HCT116 (cell line): ENCODE data around the gene TSHZ1. TPM values are rescaled to one million over a fixed set of nuclear protein-coding genes. Genes with fewer than 3 reads are reported as not detected.

Experiments used
- ATAC-seq: fragments of 200-7000 bp; cut with Tn5 transposase; 2 replicates; pipeline ENCODE4 v1.9.1; 2020; ENCODE audit warnings: mild to moderate bottlenecking, moderate library complexity
- BruUV-seq: library from RNA; stranded (reverse); fragments of 400-500 nt; replicated peaks from 2 replicates; lab custom pipeline; 2021; lab: Mats Ljungman, UMichigan
- CTCF ChIA-PET: fragments of 300-600 bp; sonication (Branson Sonifier 250); formaldehyde crosslinking; loops from one replicate; lab custom pipeline; 2021; ENCODE audit warnings: antibody characterized with exemption; lab: Charles Lee
- POLR2A ChIA-PET: fragments of 300-600, 350-600 bp; sonication (Branson Sonifier 250); formaldehyde crosslinking; loops from one replicate; lab custom pipeline; 2021; ENCODE audit warnings: antibody characterized with exemption; lab: Charles Lee
- RAD21 ChIA-PET, 2 experiments: fragments of 300-600 bp; sonication (Branson Sonifier 250); formaldehyde crosslinking; loops; one replicate each; lab custom pipeline; 2023; ENCODE audit warnings: low total read pairs in 2 of 2; ENCODE audit not compliant: uncharacterized antibody in 2 of 2, unreplicated experiment in 2 of 2, low non-redundant PET in 1 of 2; lab: Charles Lee
- DNase-seq: peaks from one replicate; pipeline ENCODE4 v3.0.0-alpha.2; 2010; ENCODE audit warnings: low read depth, low spot score
- H2AFZ ChIP-seq: fragments of 200-600 bp; shearing (Covaris generic), sonication (generic); 2 replicates; pipeline ENCODE4 v1.6.1; 2017; ENCODE audit warnings: low read depth, mixed run types, mixed read lengths, antibody characterized with exemption, low read length; ENCODE audit not compliant: poor library complexity, severe bottlenecking
- H3K27ac ChIP-seq: 2 replicates; pipeline ENCODE4 v1.5.1; 2012; ENCODE audit warnings: low read depth, low read length
- H3K27me3 ChIP-seq: fragments of 200-600 bp; sonication (generic); 2 replicates; pipeline ENCODE4 v1.6.1; 2016; ENCODE audit warnings: mixed run types, low read length, mixed read lengths; ENCODE audit not compliant: insufficient read depth
- H3K36me3 ChIP-seq, 2 experiments: fragments of 200-500 bp in 1 of 2; fragments of 200-600 bp in 1 of 2; sonication (Bioruptor generic) in 1 of 2; sonication (generic) in 1 of 2; 2 replicates each; pipeline versions ENCODE4 v1.5.1 to v1.6.1; 2014 to 2016; ENCODE audit warnings: low read length in 2 of 2, inconsistent platforms in 1 of 2, mixed read lengths in 1 of 2, mixed run types in 1 of 2; ENCODE audit not compliant: insufficient read depth in 2 of 2, control insufficient read depth in 1 of 2
- H3K4me1 ChIP-seq, 2 experiments: fragments of 200-600 bp in 1 of 2; sonication (generic) in 1 of 2; 2 replicates each; pipeline versions ENCODE4 v1.5.1 to v1.6.1; 2012 to 2017; ENCODE audit warnings: low read length in 2 of 2, inconsistent platforms in 1 of 2, mild to moderate bottlenecking in 1 of 2, mixed read lengths in 1 of 2, mixed run types in 1 of 2, moderate library complexity in 1 of 2; ENCODE audit not compliant: insufficient read depth in 2 of 2, control insufficient read depth in 1 of 2
- H3K4me2 ChIP-seq: fragments of 200-600 bp; sonication (generic); 2 replicates; pipeline ENCODE4 v1.6.1; 2017; ENCODE audit warnings: mixed run types, low read length, mixed read lengths
- H3K4me3 ChIP-seq, 2 experiments: fragments of 200-600 bp in 1 of 2; sonication (generic) in 1 of 2; replicated peaks in 1 of 2; 2 replicates each; pipeline ENCODE4 v1.5.1; 2011 to 2016; ENCODE audit warnings: low read length in 2 of 2, control low read depth in 1 of 2, low read depth in 1 of 2, mild to moderate bottlenecking in 1 of 2, mixed read lengths in 1 of 2, mixed run types in 1 of 2
- H3K79me2 ChIP-seq: fragments of 200-600 bp; sonication (generic); 2 replicates; pipeline ENCODE4 v1.6.1; 2017; ENCODE audit warnings: mild to moderate bottlenecking, mixed run types, low read length, moderate library complexity, mixed read lengths; ENCODE audit not compliant: insufficient read depth
- H3K9ac ChIP-seq: fragments of 200-600 bp; sonication (generic); 2 replicates; pipeline ENCODE4 v1.6.1; 2016; ENCODE audit warnings: low read length, mixed read lengths
- H3K9me2 ChIP-seq: fragments of 200-600 bp; sonication (generic), shearing (Covaris generic); 2 replicates; pipeline ENCODE4 v1.6.1; 2017; ENCODE audit warnings: mixed run types, mild to moderate bottlenecking, moderate library complexity; ENCODE audit not compliant: insufficient read depth
- H3K9me3 ChIP-seq, 2 experiments: fragments of 200-500 bp in 1 of 2; fragments of 200-600 bp in 1 of 2; sonication (Bioruptor generic) in 1 of 2; sonication (generic) in 1 of 2; 2 replicates each; pipeline ENCODE4 v1.6.1; 2014 to 2017; ENCODE audit warnings: low read length in 2 of 2, mixed read lengths in 2 of 2, inconsistent platforms in 1 of 2, low read depth in 1 of 2, mild to moderate bottlenecking in 1 of 2, mixed run types in 1 of 2, moderate library complexity in 1 of 2; ENCODE audit not compliant: control insufficient read depth in 1 of 2, insufficient read depth in 1 of 2
- H4K20me1 ChIP-seq: fragments of 200-600 bp; sonication (generic), shearing (Covaris generic); 2 replicates; pipeline ENCODE4 v1.6.1; 2017; ENCODE audit warnings: mixed run types, mild to moderate bottlenecking, moderate library complexity; ENCODE audit not compliant: insufficient read depth
- ATF3 ChIP-seq: IDR thresholded peaks from 2 replicates; pipeline ENCODE4 v1.6.1; 2012
- CBX3 ChIP-seq: IDR thresholded peaks from 2 replicates; pipeline ENCODE4 v1.6.1; 2012; ENCODE audit warnings: low read depth
- CEBPB ChIP-seq: IDR thresholded peaks from 2 replicates; pipeline ENCODE4 v1.6.1; 2012; ENCODE audit warnings: low read depth
- EGR1 ChIP-seq: IDR thresholded peaks from 2 replicates; pipeline ENCODE4 v1.6.1; 2012; ENCODE audit warnings: low read depth
- JUND ChIP-seq: IDR thresholded peaks from 2 replicates; pipeline ENCODE4 v1.6.1; 2012
- MAX ChIP-seq: IDR thresholded peaks from 2 replicates; pipeline ENCODE4 v1.6.1; 2012
- POLR2AphosphoS5 ChIP-seq: IDR thresholded peaks from 2 replicates; pipeline ENCODE4 v1.6.1; 2011; ENCODE audit warnings: mild to moderate bottlenecking, low read depth, low read length, moderate library complexity
- REST ChIP-seq: IDR thresholded peaks from 2 replicates; pipeline ENCODE4 v1.6.1; 2012; ENCODE audit warnings: low read depth
- SIN3A ChIP-seq: IDR thresholded peaks from 2 replicates; pipeline ENCODE4 v1.6.1; 2012; ENCODE audit warnings: low read depth
- SRF ChIP-seq: IDR thresholded peaks from 2 replicates; pipeline ENCODE4 v1.6.1; 2012; ENCODE audit warnings: low read depth
- ZBTB33 ChIP-seq: IDR thresholded peaks from 2 replicates; pipeline ENCODE4 v1.6.1; 2011; ENCODE audit warnings: mild to moderate bottlenecking, low read length, moderate library complexity; ENCODE audit not compliant: insufficient replicate concordance; ENCODE audit errors: extremely low read depth
- ZFX ChIP-seq: fragments of 450-650 bp; IDR thresholded peaks from 2 replicates; pipeline ENCODE4 v1.6.1; 2017
- intact Hi-C: fragments of 100-400 bp; cut with micrococcal nuclease; formaldehyde crosslinking; loops from 2 replicates; pipeline ENCODE4 v1.10.0; 2022
- total RNA-seq: library from RNA; stranded (reverse); gene quantifications from one replicate; pipeline ENCODE4 v1.2.1, GENCODE V29; 2021; ENCODE audit not compliant: unreplicated experiment

Gene TSHZ1
- total RNA-seq, 1 experiment from 2014 or later: 5.7 TPM

- Histone ChIP-seq H3K27me3 (no peaks in the 10 kb centered on the region), H3K27ac (no peak overlapping the region), H3K9ac (no peak overlapping the region), H3K79me2 (peaks cover 43% of the 10 kb centered on the region), H2AFZ (no peak overlapping the region), H3K9me2 (no peaks in the 10 kb centered on the region), H3K4me3 (no peak overlapping the region), H4K20me1 (no peaks in the 10 kb centered on the region), H3K4me1 (peaks cover 0 to under 1% of the 10 kb centered on the region in 2 experiments; a peak in 1 of 4 replicates), H3K36me3 (peaks cover 5 to 7% of the 10 kb centered on the region in 2 experiments; a peak in 2 of 4 replicates), H3K9me3 (no peaks in the 10 kb centered on the region), H3K4me2 (no peak overlapping the region)
- ATAC-seq: no peak
- ChIA-PET RAD21 (no interaction called here), CTCF (no interaction called here), POLR2A (no interaction called here)
- intact Hi-C loops: no loop called here
- DNase-seq: no peak
- no TSS peak for BruUV-seq
- TF ChIP-seq MAX: no peak
- no peak for TF ChIP-seq JUND
These were observed 9.0 kb upstream of the TSHZ1 start for GRCh38 chr18:75201282-75202270.

GRCh38 chr18:75202696-75203365 is 7.8 kb upstream of the TSHZ1 start:
- Histone ChIP-seq H3K27me3 (no peaks in the 10 kb centered on the region), H3K27ac (no peak overlapping the region), H3K4me2 (no peak overlapping the region), H3K9me3 (no peaks in the 10 kb centered on the region), H3K36me3 (peaks cover 5 to 7% of the 10 kb centered on the region in 2 experiments; a peak in 2 of 4 replicates), H4K20me1 (no peaks in the 10 kb centered on the region), H2AFZ (no peak overlapping the region), H3K9ac (no peak overlapping the region), H3K79me2 (peaks cover 56% of the 10 kb centered on the region), H3K4me3 (no peak overlapping the region), H3K9me2 (no peaks in the 10 kb centered on the region), H3K4me1 (peaks cover 8 to 11% of the 10 kb centered on the region in 2 experiments; a peak in 3 of 4 replicates)
- no TSS peak for BruUV-seq
- no peak for ATAC-seq
- intact Hi-C loops: no loop called here
- ChIA-PET CTCF (no interaction called here), RAD21 (no interaction called here), POLR2A (no interaction called here)
- no peak for TF ChIP-seq SIN3A
- no peak for TF ChIP-seq ZFX
- TF ChIP-seq SRF: no peak
- no peak for TF ChIP-seq CBX3
- TF ChIP-seq ATF3: no peak
- no peak for TF ChIP-seq CEBPB
- no peak for TF ChIP-seq POLR2AphosphoS5
- no peak for TF ChIP-seq EGR1
- TF ChIP-seq ZBTB33: no peak
- TF ChIP-seq REST: no peak
- DNase-seq: no peak
